Thyroid gland (tissue), 4 donors: Measurements from ENCODE around the gene PNLIPRP2.

ENCODE experiments used
- POLR2A ChIP-seq, 2 donors: fragments of 450-650 bp; IDR thresholded peaks; one replicate each; pipeline ENCODE4 v1.6.1; 2017; ENCODE audit warnings: antibody characterized with exemption in 2 of 2, mild to moderate bottlenecking in 2 of 2, moderate library complexity in 1 of 2
- TF ChIP-seq, protein P1 (sequence below), 6 experiments: fragments of 200-600 bp in 3 of 6; fragments of 450-650 bp in 3 of 6; sonication (generic) in 3 of 6; IDR thresholded peaks; one replicate each; pipeline ENCODE4 v1.5.1; 2016 to 2019; ENCODE audit warnings: antibody characterized with exemption in 6 of 6, mild to moderate bottlenecking in 2 of 6, inconsistent platforms in 1 of 6, moderate library complexity in 1 of 6

- TF ChIP-seq, protein P1, sequence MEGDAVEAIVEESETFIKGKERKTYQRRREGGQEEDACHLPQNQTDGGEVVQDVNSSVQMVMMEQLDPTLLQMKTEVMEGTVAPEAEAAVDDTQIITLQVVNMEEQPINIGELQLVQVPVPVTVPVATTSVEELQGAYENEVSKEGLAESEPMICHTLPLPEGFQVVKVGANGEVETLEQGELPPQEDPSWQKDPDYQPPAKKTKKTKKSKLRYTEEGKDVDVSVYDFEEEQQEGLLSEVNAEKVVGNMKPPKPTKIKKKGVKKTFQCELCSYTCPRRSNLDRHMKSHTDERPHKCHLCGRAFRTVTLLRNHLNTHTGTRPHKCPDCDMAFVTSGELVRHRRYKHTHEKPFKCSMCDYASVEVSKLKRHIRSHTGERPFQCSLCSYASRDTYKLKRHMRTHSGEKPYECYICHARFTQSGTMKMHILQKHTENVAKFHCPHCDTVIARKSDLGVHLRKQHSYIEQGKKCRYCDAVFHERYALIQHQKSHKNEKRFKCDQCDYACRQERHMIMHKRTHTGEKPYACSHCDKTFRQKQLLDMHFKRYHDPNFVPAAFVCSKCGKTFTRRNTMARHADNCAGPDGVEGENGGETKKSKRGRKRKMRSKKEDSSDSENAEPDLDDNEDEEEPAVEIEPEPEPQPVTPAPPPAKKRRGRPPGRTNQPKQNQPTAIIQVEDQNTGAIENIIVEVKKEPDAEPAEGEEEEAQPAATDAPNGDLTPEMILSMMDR (IDR thresholded peaks at IDR 0.05), result no peak
- TF ChIP-seq POLR2A (IDR thresholded peaks at IDR 0.05), result no peak
Measured at GRCh38 chr10:116684781-116685180, 64.0 kb downstream of the PNLIPRP2 start.
